Measurements from ENCODE around the gene VMP1. TPM values are rescaled to one million over a fixed set of nuclear protein-coding genes. Genes with fewer than 3 reads are reported as not detected.

The VMP1 gene
- total RNA-seq, 1 experiment from 2014 or later: 277 TPM

DNA sequence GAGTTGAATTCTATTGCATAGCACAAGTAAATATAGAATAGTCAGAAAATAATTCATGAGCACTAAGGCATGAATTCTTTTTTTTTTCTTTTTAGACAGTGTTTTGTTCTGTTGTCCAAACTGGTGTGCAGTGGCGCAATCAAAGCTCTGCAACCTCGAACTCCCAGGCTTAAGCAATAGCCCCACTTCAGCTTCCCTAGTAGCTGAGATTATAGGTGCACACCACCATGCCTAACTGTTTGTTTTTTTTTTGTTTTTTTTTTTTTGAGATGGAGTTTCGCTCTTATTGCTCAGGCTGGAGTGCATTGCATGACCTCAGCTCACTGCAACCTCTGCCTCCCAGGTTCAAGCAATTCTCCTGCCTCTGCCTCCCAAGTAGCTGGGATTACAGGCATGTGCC lies 168.7 kb downstream of the VMP1 start:
- TF ChIP-seq, protein P1, sequence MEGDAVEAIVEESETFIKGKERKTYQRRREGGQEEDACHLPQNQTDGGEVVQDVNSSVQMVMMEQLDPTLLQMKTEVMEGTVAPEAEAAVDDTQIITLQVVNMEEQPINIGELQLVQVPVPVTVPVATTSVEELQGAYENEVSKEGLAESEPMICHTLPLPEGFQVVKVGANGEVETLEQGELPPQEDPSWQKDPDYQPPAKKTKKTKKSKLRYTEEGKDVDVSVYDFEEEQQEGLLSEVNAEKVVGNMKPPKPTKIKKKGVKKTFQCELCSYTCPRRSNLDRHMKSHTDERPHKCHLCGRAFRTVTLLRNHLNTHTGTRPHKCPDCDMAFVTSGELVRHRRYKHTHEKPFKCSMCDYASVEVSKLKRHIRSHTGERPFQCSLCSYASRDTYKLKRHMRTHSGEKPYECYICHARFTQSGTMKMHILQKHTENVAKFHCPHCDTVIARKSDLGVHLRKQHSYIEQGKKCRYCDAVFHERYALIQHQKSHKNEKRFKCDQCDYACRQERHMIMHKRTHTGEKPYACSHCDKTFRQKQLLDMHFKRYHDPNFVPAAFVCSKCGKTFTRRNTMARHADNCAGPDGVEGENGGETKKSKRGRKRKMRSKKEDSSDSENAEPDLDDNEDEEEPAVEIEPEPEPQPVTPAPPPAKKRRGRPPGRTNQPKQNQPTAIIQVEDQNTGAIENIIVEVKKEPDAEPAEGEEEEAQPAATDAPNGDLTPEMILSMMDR (IDR thresholded peaks at IDR 0.05; ENCODE audit: insufficient read depth in 1 of 2, low read depth in 1 of 2, low read length in 1 of 2, severe bottlenecking in 1 of 2, unreplicated experiment in 1 of 2): no peak
- POLR2A ChIA-PET: interaction anchor here (0.6 to 0.7 kb wide), 2 partner anchors 18 to 31 kb away, joined by 3 to 4 read pairs; no protein-coding TSS in a partner anchor

DNA sequence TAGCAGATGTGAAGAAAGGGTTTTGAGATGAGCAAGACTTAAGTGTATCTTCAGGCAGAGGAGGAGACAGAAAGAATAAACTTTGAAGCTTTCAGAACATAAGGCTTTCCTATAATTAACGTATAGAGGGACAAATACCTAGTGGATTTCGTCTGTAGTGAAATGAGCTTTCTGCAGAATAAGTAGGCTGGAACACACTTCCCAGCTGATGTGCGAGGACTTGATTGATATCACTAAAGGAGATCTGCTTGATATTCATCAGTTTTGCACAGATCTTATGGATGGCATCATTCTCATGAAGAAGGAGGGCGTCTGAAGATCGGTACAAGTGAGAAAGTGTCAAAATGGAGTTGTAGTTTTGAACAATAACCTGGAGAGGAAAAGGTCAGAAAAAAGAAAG lies 170.5 kb downstream of the VMP1 start:
- Mint-ChIP-seq H3K4me3 (ENCODE audit: unreplicated experiment) (no peak overlapping the region), H3K9me3 (ENCODE audit: unreplicated experiment) (no peaks in the 10 kb centered on the region), H3K27me3 (ENCODE audit: insufficient read depth, unreplicated experiment) (no peaks in the 10 kb centered on the region), H3K36me3 (ENCODE audit: insufficient read depth, unreplicated experiment) (peaks cover 63% of the 10 kb centered on the region), H3K4me1 (ENCODE audit: low read depth, unreplicated experiment) (no peaks in the 10 kb centered on the region), H3K27ac (ENCODE audit: unreplicated experiment) (no peak overlapping the region)
- no peaks in the 10 kb centered on the region for H3K4me1 ChIP-seq
- H3K36me3 ChIP-seq (ENCODE audit: control insufficient read depth, insufficient read depth, low read length): 0 out of 2 replicates have a peak, but pooled peaks cover under 1% of the 10 kb centered on the region
- POLR2A ChIA-PET: no interaction called here
- no peak overlapping the region for H3K4me3 ChIP-seq (ENCODE audit: low read depth, low read length)
- TF ChIP-seq, protein P1 (IDR thresholded peaks at IDR 0.05; ENCODE audit: insufficient read depth in 1 of 2, low read depth in 1 of 2, low read length in 1 of 2, severe bottlenecking in 1 of 2, unreplicated experiment in 1 of 2): no peak
- no peaks in the 10 kb centered on the region for H3K27me3 ChIP-seq (replicated peaks; ENCODE audit: control insufficient read depth, insufficient read depth, low read length)
- BruUV-seq (replicated peaks): no TSS peak
- H3K9me3 ChIP-seq: no peaks in the 10 kb centered on the region
- CTCF ChIA-PET: no interaction called here
- intact Hi-C loops (cut with micrococcal nuclease; ENCODE audit: unreplicated experiment): no loop called here
- no peak for DNase-seq

More for the DNA sequence above, 168.7 kb downstream of the VMP1 start:
- Histone ChIP-seq H3K4me3 (ENCODE audit: low read depth, low read length) (no peak overlapping the region), H3K27me3 (replicated peaks; ENCODE audit: control insufficient read depth, insufficient read depth, low read length) (no peaks in the 10 kb centered on the region), H3K36me3 (ENCODE audit: control insufficient read depth, insufficient read depth, low read length) (0 out of 2 replicates have a peak, but pooled peaks cover 1% of the 10 kb centered on the region), H3K9me3 (no peaks in the 10 kb centered on the region), H3K4me1 (peaks cover 5% of the 10 kb centered on the region; the same call in 1 of the 2 replicates)
- Mint-ChIP-seq H3K27ac (ENCODE audit: unreplicated experiment) (no peak overlapping the region), H3K36me3 (ENCODE audit: insufficient read depth, unreplicated experiment) (peaks cover 56% of the 10 kb centered on the region), H3K4me3 (ENCODE audit: unreplicated experiment) (no peak overlapping the region), H3K9me3 (ENCODE audit: unreplicated experiment) (no peaks in the 10 kb centered on the region), H3K4me1 (ENCODE audit: low read depth, unreplicated experiment) (peaks cover 7% of the 10 kb centered on the region), H3K27me3 (ENCODE audit: insufficient read depth, unreplicated experiment) (no peaks in the 10 kb centered on the region)
- no TSS peak for BruUV-seq (replicated peaks)
- intact Hi-C loops (cut with micrococcal nuclease; ENCODE audit: unreplicated experiment): no loop called here
- CTCF ChIA-PET: no interaction called here
- no peak for DNase-seq

DNA sequence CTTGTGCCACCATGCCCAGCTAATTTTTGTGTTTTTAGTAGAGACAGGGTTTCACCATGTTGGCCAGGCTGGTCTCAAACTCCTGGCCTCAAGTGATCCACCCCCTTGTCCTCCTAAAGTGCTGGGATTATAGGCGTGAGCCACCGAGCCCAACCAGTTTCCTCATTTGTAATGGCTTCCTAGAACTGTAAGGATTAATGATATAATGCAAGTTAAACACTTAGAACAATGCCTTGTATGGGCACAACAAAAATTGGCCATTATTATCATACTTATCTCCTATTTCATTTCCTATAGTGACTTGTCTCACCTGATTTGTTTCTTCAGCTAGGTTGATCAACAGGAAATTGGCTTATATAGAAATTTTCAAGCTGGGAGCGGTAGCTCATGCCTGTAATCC lies 171.2 kb downstream of the VMP1 start:
- no peaks in the 10 kb centered on the region for H3K9me3 Mint-ChIP-seq (ENCODE audit: unreplicated experiment)
- Histone ChIP-seq H3K4me3 (ENCODE audit: low read depth, low read length) (no peak overlapping the region), H3K27me3 (replicated peaks; ENCODE audit: control insufficient read depth, insufficient read depth, low read length) (no peaks in the 10 kb centered on the region), H3K4me1 (no peaks in the 10 kb centered on the region), H3K9me3 (no peaks in the 10 kb centered on the region), H3K36me3 (ENCODE audit: control insufficient read depth, insufficient read depth, low read length) (no peaks in the 10 kb centered on the region)
- ChIA-PET POLR2A (interaction anchor here (0.6 kb wide), 1 partner anchor 86 kb away, joined by 3 read pairs; the partner anchor contains the start of gene RNFT1), CTCF (no interaction called here)
- no peak for DNase-seq
- TF ChIP-seq, protein P1 (IDR thresholded peaks at IDR 0.05; ENCODE audit: insufficient read depth in 1 of 2, low read depth in 1 of 2, low read length in 1 of 2, severe bottlenecking in 1 of 2, unreplicated experiment in 1 of 2): no peak
- BruUV-seq (replicated peaks): no TSS peak
- H3K27me3 Mint-ChIP-seq (ENCODE audit: insufficient read depth, unreplicated experiment): no peaks in the 10 kb centered on the region
- peaks cover 67% of the 10 kb centered on the region for H3K36me3 Mint-ChIP-seq (ENCODE audit: insufficient read depth, unreplicated experiment)
- H3K4me1 Mint-ChIP-seq (ENCODE audit: low read depth, unreplicated experiment): no peaks in the 10 kb centered on the region
- no peak overlapping the region for H3K4me3 Mint-ChIP-seq (ENCODE audit: unreplicated experiment)
- no peak overlapping the region for H3K27ac Mint-ChIP-seq (ENCODE audit: unreplicated experiment)
- intact Hi-C loops (cut with micrococcal nuclease; ENCODE audit: unreplicated experiment): no loop called here
